ENCODE results near the gene DPYD. TPM values are rescaled to one million over a fixed set of nuclear protein-coding genes. Genes with fewer than 3 reads are reported as not detected.

The DPYD gene
- total RNA-seq, 4 donors from 2014 or later = 35.7 to 65.4 (median 43.7) TPM

DNA sequence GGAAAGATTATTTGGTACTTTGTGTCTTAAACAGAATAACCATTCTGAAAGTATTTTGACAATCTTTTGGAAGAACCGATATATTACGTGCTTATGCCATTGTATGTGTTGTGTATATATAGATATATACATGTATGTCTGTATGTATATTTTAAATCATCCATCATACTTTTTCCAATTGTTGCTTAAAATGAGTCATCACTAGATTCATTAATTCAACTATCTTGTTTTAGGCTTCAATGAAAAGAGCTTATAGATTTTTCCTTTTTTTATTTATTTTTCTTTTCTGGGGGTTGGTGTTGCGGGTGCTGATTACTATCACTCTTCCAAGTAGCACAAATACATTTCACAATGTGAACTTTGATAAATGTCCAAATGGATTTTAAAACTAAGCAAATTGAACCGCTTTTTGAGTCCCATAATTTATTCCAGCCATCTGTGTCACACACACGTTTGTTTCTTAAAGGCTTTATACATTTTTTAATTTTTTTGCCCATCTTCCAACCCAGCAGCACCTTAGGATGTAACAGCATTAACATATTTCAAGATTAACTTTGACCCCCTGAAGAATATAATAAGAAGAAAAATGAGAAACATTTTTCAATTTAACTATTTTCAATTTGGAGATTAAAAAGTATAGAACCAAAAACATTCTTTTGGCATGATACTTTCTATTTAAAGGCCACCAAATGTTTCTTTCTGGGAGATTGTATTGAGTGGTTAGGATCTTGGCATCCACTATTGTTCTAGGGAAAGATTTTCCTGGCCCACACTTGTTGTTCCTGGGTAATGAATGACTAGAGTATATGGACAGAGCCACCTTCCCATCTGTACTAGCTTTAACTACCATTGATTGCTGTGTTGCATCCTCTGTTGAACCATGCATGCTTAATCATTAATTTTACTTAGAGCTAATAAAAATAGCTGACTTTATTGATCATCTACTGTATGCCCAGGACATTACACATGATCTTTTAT lies 9.3 kb upstream of the DPYD start:
- Histone ChIP-seq H3K27me3 (no peaks in the 10 kb centered on the region), H3K4me1 (no peaks in the 10 kb centered on the region), H3K27ac (no peak overlapping the region), H3K36me3 (no peaks in the 10 kb centered on the region), H3K9me3 (no peaks in the 10 kb centered on the region), H3K4me3 (no peak overlapping the region)
- WGBS, 2 donors = 75 to 78% methylated on average over 5 of the region's 5 CpGs
- TF ChIP-seq, protein P1, sequence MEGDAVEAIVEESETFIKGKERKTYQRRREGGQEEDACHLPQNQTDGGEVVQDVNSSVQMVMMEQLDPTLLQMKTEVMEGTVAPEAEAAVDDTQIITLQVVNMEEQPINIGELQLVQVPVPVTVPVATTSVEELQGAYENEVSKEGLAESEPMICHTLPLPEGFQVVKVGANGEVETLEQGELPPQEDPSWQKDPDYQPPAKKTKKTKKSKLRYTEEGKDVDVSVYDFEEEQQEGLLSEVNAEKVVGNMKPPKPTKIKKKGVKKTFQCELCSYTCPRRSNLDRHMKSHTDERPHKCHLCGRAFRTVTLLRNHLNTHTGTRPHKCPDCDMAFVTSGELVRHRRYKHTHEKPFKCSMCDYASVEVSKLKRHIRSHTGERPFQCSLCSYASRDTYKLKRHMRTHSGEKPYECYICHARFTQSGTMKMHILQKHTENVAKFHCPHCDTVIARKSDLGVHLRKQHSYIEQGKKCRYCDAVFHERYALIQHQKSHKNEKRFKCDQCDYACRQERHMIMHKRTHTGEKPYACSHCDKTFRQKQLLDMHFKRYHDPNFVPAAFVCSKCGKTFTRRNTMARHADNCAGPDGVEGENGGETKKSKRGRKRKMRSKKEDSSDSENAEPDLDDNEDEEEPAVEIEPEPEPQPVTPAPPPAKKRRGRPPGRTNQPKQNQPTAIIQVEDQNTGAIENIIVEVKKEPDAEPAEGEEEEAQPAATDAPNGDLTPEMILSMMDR (IDR thresholded peaks at IDR 0.05) = no peak
- TF ChIP-seq EP300 (IDR thresholded peaks at IDR 0.05) (no peak), POLR2A (IDR thresholded peaks at IDR 0.05) (no peak)
- DNase-seq (ENCODE audit: low spot score in 2 of 2) = no peak

DNA sequence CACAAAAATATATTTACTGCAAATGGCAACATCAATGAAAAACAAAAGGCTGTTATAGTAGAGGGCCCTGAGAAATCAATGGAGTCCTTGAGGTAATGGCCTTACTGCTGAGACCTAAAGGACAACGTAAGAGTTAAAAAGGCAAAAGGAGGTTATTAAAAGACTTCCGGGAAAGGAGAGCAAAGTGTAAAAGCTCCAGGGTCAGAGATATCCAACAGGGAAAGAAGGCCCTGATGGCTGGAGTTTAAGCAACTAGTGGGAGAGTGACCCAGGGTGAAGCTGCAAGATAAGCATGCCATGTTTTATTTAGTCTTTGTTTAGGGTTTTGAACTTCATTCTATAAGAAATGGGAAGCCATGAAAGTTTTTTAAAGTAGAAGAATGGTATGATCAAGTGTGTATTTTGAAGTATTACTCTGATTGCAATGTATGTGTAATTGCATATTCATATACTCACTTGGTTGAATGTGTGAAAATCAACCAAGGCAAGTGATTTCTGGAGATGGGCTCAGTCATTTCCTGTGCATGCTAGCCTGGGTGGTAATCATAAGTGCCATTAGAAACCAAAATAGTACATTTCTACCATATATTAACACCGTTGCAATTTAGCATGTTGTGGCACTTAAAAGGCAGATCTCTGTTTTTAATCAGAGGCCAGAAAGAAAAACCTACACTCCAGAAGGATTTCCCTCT lies 5.3 kb upstream of the DPYD start:
- no peak for TF ChIP-seq POLR2A (IDR thresholded peaks at IDR 0.05)
- Histone ChIP-seq H3K27me3 (no peaks in the 10 kb centered on the region), H3K36me3 (no peaks in the 10 kb centered on the region), H3K4me1 (peaks cover 0 to 8% (median 2%) of the 10 kb centered on the region in 4 donors), H3K4me3 (no peak overlapping the region), H3K27ac (no peak overlapping the region), H3K9me3 (no peaks in the 10 kb centered on the region)
- no peak for DNase-seq (ENCODE audit: low spot score in 2 of 2)
- 40 to 47% methylated on average over 3 of the region's 3 CpGs for WGBS, 2 donors

DNA sequence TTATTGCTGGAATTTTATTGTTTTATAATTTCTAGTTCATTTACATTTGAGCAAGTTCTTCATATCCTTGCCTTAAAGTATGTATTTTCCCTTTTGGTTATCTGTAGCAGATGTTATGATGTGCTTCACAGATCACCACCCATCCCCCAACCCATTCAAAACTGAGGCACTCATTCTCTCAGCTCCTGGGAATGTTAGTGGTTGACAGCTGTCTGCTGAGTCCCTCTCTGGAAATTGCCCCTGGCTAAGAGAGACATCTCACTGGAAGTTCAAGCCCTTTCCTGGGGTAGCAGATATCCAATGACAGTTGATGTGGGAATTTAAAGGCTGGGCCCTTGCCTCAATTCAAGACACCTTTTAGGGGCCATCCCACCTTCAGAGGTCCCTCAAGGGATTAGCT lies 4.3 kb upstream of the DPYD start:
- TF ChIP-seq, protein P1 (IDR thresholded peaks at IDR 0.05) = no peak
- no peak for TF ChIP-seq POLR2A (IDR thresholded peaks at IDR 0.05)
- no peak for TF ChIP-seq EP300 (IDR thresholded peaks at IDR 0.05)
- H3K9me3 ChIP-seq = no peaks in the 10 kb centered on the region
- H3K4me3 ChIP-seq = no peak overlapping the region
- peaks cover 0 to 8% (median 2%) of the 10 kb centered on the region in 4 donors for H3K4me1 ChIP-seq
- DNase-seq (ENCODE audit: low spot score in 2 of 2) = no peak
- H3K27me3 ChIP-seq = no peaks in the 10 kb centered on the region
- no peaks in the 10 kb centered on the region for H3K36me3 ChIP-seq
- no peak overlapping the region for H3K27ac ChIP-seq

DNA sequence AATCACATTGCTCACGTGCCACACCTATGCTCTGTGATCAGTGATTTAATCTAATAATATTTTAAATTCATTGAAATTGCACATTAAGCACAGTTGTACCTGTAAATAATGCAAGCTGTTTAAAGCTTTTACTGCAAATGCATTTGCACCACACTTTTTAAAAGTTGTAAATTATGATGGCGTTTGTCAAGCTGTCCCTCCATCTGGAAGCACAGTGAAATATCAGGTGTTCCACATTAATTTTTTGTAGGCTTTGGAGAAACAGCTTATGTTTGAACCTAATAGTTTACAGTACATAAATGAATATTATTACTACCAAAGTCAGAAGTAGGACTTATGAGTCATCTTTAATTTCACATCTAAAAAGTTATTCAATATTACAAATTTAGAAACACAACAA lies 3.0 kb upstream of the DPYD start:
- TF ChIP-seq EP300 (IDR thresholded peaks at IDR 0.05) (no peak), POLR2A (IDR thresholded peaks at IDR 0.05) (no peak)
- TF ChIP-seq, protein P1 (IDR thresholded peaks at IDR 0.05) = no peak
- Histone ChIP-seq H3K27ac (no peak overlapping the region), H3K36me3 (no peaks in the 10 kb centered on the region), H3K27me3 (no peaks in the 10 kb centered on the region), H3K9me3 (no peaks in the 10 kb centered on the region), H3K4me1 (peaks cover 0 to 14% (median 5%) of the 10 kb centered on the region in 4 donors), H3K4me3 (no peak overlapping the region)
- WGBS, 2 donors = 87 to 91% methylated on average over 2 of the region's 2 CpGs
- no peak for DNase-seq (ENCODE audit: low spot score in 2 of 2)

DNA sequence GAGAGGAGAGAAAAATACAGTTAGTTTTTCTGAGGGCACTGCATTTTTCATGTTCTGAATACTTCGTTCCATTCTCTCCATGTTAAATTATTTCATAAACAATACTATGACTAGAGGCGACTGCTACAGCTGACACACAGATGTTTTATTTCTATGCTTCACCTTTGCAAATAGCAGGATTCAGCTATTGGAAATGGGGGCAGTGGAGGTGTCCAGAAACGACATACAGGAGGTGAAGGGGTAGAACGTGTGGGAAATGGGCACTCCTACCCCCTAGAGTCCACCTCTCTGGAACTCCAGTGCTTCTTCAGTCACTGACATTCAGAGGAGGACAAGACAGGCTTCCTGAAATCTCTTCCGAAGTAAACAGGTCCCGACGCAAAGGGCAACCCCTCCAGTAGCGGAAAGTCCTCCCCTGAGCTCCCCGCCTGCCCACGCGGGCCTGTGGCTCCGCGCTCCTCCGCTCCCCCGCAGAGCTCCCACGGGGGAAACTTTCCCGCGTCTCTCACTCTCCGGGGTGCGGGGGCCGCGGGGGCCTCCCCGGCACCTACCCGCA lies 480 bp downstream of the DPYD start:
- Histone ChIP-seq H3K9me3 (no peaks in the 10 kb centered on the region), H3K36me3 (no peaks in the 10 kb centered on the region), H3K27ac (peak overlapping the region; percentile 90 to 93 (median 92)), H3K4me3 (peak overlapping the region; percentile 68 to 98 (median 84)), H3K27me3 (no peaks in the 10 kb centered on the region), H3K4me1 (peaks cover 0 to 37% (median 15%) of the 10 kb centered on the region in 4 donors)
- TF ChIP-seq EP300 (IDR thresholded peaks at IDR 0.05) (no peak), POLR2A (IDR thresholded peaks at IDR 0.05) (no peak)
- TF ChIP-seq, protein P1 (IDR thresholded peaks at IDR 0.05) = no peak
- WGBS, 2 donors = 0 to 2% methylated on average over 18 to 24 of the region's 24 CpGs
- no peak for DNase-seq (ENCODE audit: low spot score in 2 of 2)

All from tibial nerve (tissue), 4 donors.